ENCODE measurements around the gene LSMEM2.
"Not testable (repeated sequence)": the region's sequence is repeated elsewhere in the genome, so short reads cannot be mapped to it uniquely, and the experiment has no call there.

The LSMEM2 gene

GRCh38 chr3:50245831-50246516, 32.9 kb upstream of the LSMEM2 start:
- DNase-seq (ENCODE audit: low read depth in 2 of 2), result peak; percentile 94 to 98

GRCh38 chr3:50246517-50246954, 32.4 kb upstream of the LSMEM2 start:
- DNase-seq (ENCODE audit: low read depth in 2 of 2), result peak; percentile 74 to 81

GRCh38 chr3:50248387-50248786, 30.5 kb upstream of the LSMEM2 start:
- no peak for DNase-seq (ENCODE audit: low read depth in 2 of 2)

DNA sequence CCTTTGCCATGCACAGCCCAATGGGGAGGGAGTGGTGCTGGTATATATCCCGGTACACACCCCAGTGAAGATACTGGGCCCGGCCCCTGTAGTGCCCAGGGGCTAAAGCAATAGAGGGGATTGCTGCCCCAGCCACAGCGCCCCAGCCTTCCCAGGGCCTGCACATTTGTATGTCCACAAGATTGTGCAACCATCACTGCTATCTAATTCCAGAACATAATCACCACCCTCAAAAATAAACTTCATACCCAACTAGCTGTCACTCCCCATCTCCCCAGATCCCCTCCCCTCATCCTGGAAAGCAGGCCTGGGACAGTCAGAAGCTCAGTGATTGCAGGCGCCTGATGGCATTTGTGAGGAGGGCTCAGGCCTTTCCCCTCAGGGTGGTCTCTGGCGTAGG, 29.4 kb upstream of the LSMEM2 start:
- no peak for DNase-seq (ENCODE audit: low read depth in 2 of 2)

DNA sequence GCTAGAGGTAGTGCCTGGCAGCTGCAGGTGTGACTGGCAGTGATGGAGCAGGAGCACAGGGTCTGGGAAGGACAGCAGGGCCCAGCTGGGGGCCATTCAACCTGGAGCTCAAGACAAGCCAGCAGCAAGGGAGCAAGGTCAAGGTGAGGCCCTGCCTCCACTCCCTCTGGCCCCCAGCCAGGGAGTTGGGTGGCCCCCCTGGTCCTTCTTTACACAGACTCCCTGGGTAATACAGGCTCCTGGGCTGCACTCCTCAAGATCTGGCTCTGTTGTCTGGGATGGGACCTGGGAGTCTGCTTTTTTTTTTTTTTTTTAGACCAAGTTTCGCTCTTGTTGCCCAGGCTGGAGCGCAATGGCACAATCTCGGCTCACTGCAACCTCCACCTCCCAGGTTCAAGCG, 28.4 kb upstream of the LSMEM2 start:
- DNase-seq (ENCODE audit: low read depth in 2 of 2), result no peak

DNA sequence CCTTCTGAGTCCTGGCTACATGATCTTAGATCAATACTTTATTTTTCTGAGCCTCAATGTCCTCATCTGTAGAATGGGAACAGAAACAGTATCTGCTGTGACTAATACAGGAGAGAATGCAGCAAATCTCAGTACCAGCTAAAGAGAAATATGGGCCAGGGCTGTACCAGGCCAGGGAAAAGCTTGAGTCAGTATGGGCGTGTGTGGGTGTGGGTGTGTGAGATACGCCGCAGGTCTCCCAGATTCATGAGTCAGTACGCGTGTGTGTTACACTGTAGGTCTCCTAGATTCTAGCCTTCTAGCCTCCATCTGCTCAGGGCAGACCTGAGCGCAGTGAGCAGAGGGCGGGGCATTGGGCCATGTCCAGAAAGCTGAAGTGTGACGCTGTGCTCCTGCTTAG, 27.7 kb upstream of the LSMEM2 start:
- DNase-seq (ENCODE audit: low read depth in 2 of 2), result no peak

GRCh38 chr3:50254577-50255250, 24.2 kb upstream of the LSMEM2 start:
- no peak for DNase-seq (ENCODE audit: low read depth in 2 of 2)

GRCh38 chr3:50255251-50255615, 23.7 kb upstream of the LSMEM2 start:
- DNase-seq (ENCODE audit: low read depth in 2 of 2), result no peak

DNA sequence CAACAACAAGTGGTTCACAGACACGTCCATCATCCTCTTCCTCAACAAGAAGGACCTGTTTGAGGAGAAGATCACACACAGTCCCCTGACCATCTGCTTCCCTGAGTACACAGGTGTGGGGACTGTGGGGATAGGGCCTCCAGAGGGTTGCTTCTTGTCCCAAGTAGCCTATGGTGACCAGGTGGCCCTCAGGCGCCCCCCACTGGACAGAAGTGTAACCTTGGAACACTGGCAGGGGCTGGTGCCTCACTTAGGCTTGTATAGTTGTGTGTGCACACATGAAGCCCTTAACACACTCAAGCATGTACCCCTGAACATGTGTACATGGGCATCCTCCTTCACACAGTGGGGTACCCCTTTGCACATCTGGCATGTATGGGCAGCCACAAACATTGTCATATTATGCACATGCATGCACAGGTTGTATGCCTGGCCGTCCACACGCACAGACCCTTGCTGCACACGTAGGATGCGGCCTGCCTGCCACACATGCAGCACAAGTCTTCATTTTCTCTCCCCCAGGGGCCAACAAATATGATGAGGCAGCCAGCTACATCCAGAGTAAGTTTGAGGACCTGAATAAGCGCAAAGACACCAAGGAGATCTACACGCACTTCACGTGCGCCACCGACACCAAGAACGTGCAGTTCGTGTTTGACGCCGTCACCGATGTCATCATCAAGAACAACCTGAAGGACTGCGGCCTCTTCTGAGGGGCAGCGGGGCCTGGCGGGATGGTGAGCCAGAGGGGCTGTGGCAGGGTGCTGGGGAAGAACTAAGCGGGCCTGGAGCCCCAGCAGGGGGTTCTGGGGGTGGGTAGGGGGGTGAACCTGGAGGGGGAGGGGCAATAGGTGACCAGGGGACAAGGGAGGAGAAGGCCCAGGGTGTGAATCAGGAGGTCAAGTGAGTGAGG, 21.7 kb upstream of the LSMEM2 start:
- peak in 1 of 2 donors; percentile 49 for DNase-seq (ENCODE audit: low read depth in 2 of 2)

GRCh38 chr3:50258029-50258680, 20.7 kb upstream of the LSMEM2 start:
- no peak for DNase-seq (ENCODE audit: low read depth in 2 of 2)

DNA sequence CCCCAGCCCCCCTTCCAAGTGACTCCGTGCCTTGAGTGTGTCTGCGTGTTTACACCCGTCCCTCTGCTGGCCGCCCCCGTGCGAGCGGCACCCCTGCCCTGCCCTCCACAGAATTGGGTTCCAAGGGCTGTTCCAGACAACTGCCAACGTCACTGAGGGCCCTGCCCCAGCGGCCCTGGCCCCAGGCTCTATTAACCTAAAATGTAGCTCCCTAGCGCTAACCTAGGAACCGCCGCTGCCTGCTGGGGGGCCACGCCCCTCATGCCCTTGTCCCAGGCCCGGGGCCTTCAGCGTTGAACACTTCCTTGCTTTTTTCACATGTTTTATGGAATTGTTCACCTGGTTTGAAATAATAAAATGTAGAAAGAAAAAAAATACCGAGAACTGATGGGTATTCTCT, 19.9 kb upstream of the LSMEM2 start:
- DNase-seq (ENCODE audit: low read depth in 2 of 2), result no peak

GRCh38 chr3:50259432-50260026, 19.4 kb upstream of the LSMEM2 start:
- no peak for DNase-seq (ENCODE audit: low read depth in 2 of 2)

- DNase-seq (ENCODE audit: low read depth in 2 of 2), result peak; percentile 75 to 85
Observed at GRCh38 chr3:50260027-50260941, 18.6 kb upstream of the LSMEM2 start.

DNA sequence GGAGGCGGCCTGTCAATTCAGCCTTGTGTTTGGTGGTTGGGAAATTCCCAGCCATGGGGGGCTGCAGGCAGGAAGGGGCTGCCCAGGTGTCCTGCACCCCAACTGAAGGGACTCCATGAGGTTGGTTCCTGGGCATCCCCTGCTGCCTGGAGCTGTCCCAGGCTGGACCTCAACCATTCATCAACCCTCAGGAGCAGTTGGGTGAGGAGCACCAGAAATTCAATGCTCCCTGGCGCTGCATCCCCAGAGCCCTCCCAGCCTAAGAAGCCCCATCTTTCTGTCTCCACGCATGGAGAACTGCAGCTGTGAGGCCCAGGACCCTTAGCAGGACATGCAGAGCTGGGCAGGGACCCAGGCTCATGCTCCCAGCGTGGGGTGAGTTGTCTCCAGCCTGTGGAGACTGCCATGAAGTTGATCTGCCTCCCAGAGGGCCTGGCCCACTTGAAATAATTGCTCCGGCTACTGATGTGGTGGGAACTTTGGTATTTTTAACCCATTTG, 17.9 kb upstream of the LSMEM2 start:
- no peak for DNase-seq (ENCODE audit: low read depth in 2 of 2)

GRCh38 chr3:50261505-50261904, 17.4 kb upstream of the LSMEM2 start:
- no peak for DNase-seq (ENCODE audit: low read depth in 2 of 2)

DNA sequence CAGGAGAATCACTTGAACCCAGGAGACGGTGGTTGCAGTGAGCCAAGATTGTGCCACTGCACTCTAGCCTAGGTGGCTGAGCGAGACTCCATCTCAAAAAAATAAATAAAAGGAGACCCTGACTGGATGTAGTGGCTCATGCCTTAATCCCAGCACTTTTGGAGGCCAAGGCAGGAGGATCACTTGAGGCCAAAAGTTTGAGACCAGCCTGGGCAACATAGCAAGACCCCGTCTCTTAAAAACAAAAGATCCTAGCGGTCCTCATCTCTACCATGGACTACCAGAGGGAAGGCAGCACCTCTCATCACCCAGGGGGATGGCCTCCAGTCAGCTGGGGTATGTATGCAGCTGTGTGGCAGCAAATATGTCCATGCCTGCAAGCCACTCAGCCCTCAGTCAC, 16.7 kb upstream of the LSMEM2 start:
- DNase-seq (ENCODE audit: low read depth in 2 of 2), result not testable (repeated sequence)

GRCh38 chr3:50262778-50263177, 16.1 kb upstream of the LSMEM2 start:
- DNase-seq (ENCODE audit: low read depth in 2 of 2), result no peak

- DNase-seq (ENCODE audit: low read depth in 2 of 2), result no peak
Observed at GRCh38 chr3:50263478-50264382, 15.2 kb upstream of the LSMEM2 start.

GRCh38 chr3:50264383-50264963, 14.4 kb upstream of the LSMEM2 start:
- DNase-seq (ENCODE audit: low read depth in 2 of 2), result no peak

All from stimulated activated CD4-positive, alpha-beta T cell treated with anti-CD3 and anti-CD28 coated beads, Interleukin-4, amount 100 ng/mL, for 48 hours (primary cell).